Uterus (tissue), 2 donors: ENCODE results near the gene MS4A15.

Experiments
- POLR2A ChIP-seq, 2 donors: fragments of 450-650 bp; IDR thresholded peaks; one replicate each; pipeline ENCODE4 v1.6.1; 2016; ENCODE audit warnings: antibody characterized with exemption in 2 of 2, mild to moderate bottlenecking in 1 of 2, moderate library complexity in 1 of 2
- TF ChIP-seq, protein P1 (sequence below), 4 experiments: fragments of 200-600 bp in 2 of 4; fragments of 450-650 bp in 2 of 4; sonication (generic) in 2 of 4; IDR thresholded peaks; one replicate each; pipeline ENCODE4 v1.5.1; 2016 to 2019; ENCODE audit warnings: antibody characterized with exemption in 4 of 4, mild to moderate bottlenecking in 2 of 4, moderate library complexity in 1 of 4

DNA sequence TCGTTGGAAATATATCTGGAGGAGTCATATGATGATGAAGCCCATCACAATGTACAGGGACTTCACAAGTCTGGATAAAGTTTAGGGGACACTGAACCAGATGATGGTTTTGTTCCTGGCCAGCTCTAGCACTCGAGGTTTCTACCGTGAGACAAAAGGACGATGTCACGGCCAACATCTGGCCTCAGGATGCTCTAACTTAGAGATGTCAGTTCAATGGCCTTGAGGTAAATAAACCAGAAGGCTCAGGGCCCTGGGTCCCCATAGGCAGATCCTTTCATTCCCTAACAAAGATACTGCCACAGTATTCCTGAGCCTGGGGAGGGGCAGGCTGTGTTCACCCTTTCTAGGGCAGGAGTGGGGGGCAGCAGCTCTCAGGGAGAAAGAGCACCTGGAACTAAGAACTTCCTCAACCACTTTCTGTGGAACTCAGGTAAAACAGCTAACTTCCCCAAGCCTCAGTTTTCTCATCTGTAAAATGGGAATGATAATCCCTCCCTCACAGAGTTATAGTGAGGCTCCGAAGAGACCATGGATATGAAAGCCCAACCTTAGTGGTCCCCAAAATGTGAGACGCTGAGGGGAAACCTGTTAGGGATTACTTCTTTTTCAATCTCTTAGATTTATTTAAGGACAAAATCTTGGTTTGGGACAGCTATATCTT lies 46.7 kb downstream of the MS4A15 start:
- TF ChIP-seq, protein P1, sequence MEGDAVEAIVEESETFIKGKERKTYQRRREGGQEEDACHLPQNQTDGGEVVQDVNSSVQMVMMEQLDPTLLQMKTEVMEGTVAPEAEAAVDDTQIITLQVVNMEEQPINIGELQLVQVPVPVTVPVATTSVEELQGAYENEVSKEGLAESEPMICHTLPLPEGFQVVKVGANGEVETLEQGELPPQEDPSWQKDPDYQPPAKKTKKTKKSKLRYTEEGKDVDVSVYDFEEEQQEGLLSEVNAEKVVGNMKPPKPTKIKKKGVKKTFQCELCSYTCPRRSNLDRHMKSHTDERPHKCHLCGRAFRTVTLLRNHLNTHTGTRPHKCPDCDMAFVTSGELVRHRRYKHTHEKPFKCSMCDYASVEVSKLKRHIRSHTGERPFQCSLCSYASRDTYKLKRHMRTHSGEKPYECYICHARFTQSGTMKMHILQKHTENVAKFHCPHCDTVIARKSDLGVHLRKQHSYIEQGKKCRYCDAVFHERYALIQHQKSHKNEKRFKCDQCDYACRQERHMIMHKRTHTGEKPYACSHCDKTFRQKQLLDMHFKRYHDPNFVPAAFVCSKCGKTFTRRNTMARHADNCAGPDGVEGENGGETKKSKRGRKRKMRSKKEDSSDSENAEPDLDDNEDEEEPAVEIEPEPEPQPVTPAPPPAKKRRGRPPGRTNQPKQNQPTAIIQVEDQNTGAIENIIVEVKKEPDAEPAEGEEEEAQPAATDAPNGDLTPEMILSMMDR (IDR thresholded peaks at IDR 0.05) = no peak
- no peak for TF ChIP-seq POLR2A (IDR thresholded peaks at IDR 0.05)
